CD4-positive, alpha-beta T cell (primary cell): ENCODE data around the gene ENTPD7. TPM values are rescaled to one million over a fixed set of nuclear protein-coding genes. Genes with fewer than 3 reads are reported as not detected.

ENCODE experiments used
- ATAC-seq: fragments of 200-7000 bp; cut with Tn5 transposase; one replicate; pipeline ENCODE4 v1.10.0; 2022; ENCODE audit warnings: mild to moderate bottlenecking; ENCODE audit not compliant: poor library complexity
- CTCF ChIA-PET: fragments of 350-600 bp; sonication (Branson Sonifier 250); formaldehyde crosslinking; loops from one replicate; lab custom pipeline; 2021; ENCODE audit warnings: antibody characterized with exemption, inconsistent platforms; lab: Charles Lee
- POLR2A ChIA-PET: fragments of 350-600 bp; sonication (Branson Sonifier 250); formaldehyde crosslinking; loops from one replicate; lab custom pipeline; 2021; ENCODE audit warnings: antibody characterized with exemption, inconsistent platforms; lab: Charles Lee
- DNase-seq, 14 experiments: peaks; one replicate each; pipeline ENCODE4 v3.0.0-alpha.2; 2013 to 2020; ENCODE audit warnings: mixed read lengths in 2 of 14
- H3K27ac ChIP-seq, 2 donors: one replicate each; pipeline versions ENCODE4 v1.5.1 to v1.7.0; 2013; ENCODE audit warnings: low read length in 2 of 2, low read depth in 1 of 2, mild to moderate bottlenecking in 1 of 2
- H3K27me3 ChIP-seq, 2 experiments: 1 replicate in 1 of 2; 2 replicates in 1 of 2; pipeline versions ENCODE4 v1.6.1 to v1.7.0; 2013; ENCODE audit warnings: low read length in 2 of 2, control low read depth in 1 of 2, mild to moderate bottlenecking in 1 of 2, moderate library complexity in 1 of 2; ENCODE audit not compliant: insufficient read depth in 2 of 2, control insufficient read depth in 1 of 2
- H3K36me3 ChIP-seq: one replicate; pipeline ENCODE4 v1.6.1; 2013; ENCODE audit warnings: low read length, control low read depth; ENCODE audit not compliant: insufficient read depth
- H3K4me1 ChIP-seq: one replicate; pipeline ENCODE4 v1.6.1; 2013; ENCODE audit warnings: low read length, control low read depth; ENCODE audit not compliant: insufficient read depth
- H3K4me3 ChIP-seq: one replicate; pipeline ENCODE4 v1.5.1; 2013; ENCODE audit warnings: mild to moderate bottlenecking, low read length, moderate library complexity
- H3K9me3 ChIP-seq, 2 experiments: 1 replicate in 1 of 2; 2 replicates in 1 of 2; pipeline versions ENCODE4 v1.6.1 to v1.7.0; 2013; ENCODE audit warnings: low read length in 2 of 2, mild to moderate bottlenecking in 2 of 2, control low read depth in 1 of 2, moderate library complexity in 1 of 2; ENCODE audit not compliant: control insufficient read depth in 1 of 2, insufficient read depth in 1 of 2
- H3K27ac Mint-ChIP-seq: one replicate; pipeline ENCODE4 v1.8.0; 2020; ENCODE audit warnings: mixed read lengths
- H3K27me3 Mint-ChIP-seq: one replicate; pipeline ENCODE4 v1.8.0; 2021; ENCODE audit warnings: mixed read lengths
- H3K36me3 Mint-ChIP-seq: one replicate; pipeline ENCODE4 v1.8.0; 2021; ENCODE audit warnings: low read depth, mixed read lengths
- H3K4me1 Mint-ChIP-seq: one replicate; pipeline ENCODE4 v1.8.0; 2021; ENCODE audit warnings: low read depth, mixed read lengths
- H3K4me3 Mint-ChIP-seq: one replicate; pipeline ENCODE4 v1.8.0; 2020; ENCODE audit warnings: mild to moderate bottlenecking, mixed read lengths
- H3K9me3 Mint-ChIP-seq: one replicate; pipeline ENCODE4 v1.8.0; 2020; ENCODE audit warnings: mixed read lengths
- intact Hi-C, 2 experiments: fragments of 100-400 bp; cut with DNase I in 1 of 2; cut with micrococcal nuclease in 1 of 2; formaldehyde crosslinking; loops; one replicate each; pipeline versions ENCODE4 v1.15.1 to v1.9.0; 2023 to 2025; cut with DNase I, micrococcal nuclease
- total RNA-seq, 174 experiments: library from RNA in 2 of 174; stranded (reverse) in 2 of 174; gene quantifications; one replicate each; pipeline ENCODE4 v1.2.3 and lab custom pipeline; 2021 to 2026
- TF ChIP-seq, protein P1 (sequence below): fragments of 200-600 bp; IDR thresholded peaks from one replicate; pipeline ENCODE4 v1.8.0; 2022; ENCODE audit warnings: antibody characterized with exemption, mild to moderate bottlenecking

ENTPD7 gene
- total RNA-seq, 2 experiments from 2014 or later, result 1.1 to 1.4 TPM

DNA sequence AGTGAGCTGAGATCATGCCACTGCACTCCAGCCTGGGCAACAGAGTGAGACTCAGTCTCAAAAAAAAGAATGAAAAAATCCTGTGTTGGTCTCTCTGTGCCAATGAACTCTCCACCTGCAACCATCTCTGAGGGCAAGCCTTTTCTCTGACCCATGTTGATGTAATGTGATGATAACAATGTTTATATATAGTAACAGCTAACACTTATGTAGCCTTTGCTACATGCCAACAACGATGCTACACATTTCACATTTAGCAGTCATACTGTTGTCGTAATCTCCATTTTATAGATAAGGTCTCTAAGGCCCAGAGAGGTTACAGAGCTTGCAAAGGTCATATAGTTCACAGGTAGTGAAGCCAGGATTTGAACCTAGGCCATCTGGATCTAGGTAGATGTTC lies 61.1 kb downstream of the ENTPD7 start:
- no peak overlapping the region for H3K27ac ChIP-seq
- ChIA-PET POLR2A (no interaction called here), CTCF (no interaction called here)
- Mint-ChIP-seq H3K4me1 (no peaks in the 10 kb centered on the region), H3K9me3 (no peaks in the 10 kb centered on the region), H3K4me3 (no peak overlapping the region), H3K27ac (no peak overlapping the region), H3K27me3 (no peaks in the 10 kb centered on the region), H3K36me3 (peaks cover 89% of the 10 kb centered on the region)
- no peaks in the 10 kb centered on the region for H3K4me1 ChIP-seq
- no peak overlapping the region for H3K4me3 ChIP-seq
- TF ChIP-seq, protein P1, sequence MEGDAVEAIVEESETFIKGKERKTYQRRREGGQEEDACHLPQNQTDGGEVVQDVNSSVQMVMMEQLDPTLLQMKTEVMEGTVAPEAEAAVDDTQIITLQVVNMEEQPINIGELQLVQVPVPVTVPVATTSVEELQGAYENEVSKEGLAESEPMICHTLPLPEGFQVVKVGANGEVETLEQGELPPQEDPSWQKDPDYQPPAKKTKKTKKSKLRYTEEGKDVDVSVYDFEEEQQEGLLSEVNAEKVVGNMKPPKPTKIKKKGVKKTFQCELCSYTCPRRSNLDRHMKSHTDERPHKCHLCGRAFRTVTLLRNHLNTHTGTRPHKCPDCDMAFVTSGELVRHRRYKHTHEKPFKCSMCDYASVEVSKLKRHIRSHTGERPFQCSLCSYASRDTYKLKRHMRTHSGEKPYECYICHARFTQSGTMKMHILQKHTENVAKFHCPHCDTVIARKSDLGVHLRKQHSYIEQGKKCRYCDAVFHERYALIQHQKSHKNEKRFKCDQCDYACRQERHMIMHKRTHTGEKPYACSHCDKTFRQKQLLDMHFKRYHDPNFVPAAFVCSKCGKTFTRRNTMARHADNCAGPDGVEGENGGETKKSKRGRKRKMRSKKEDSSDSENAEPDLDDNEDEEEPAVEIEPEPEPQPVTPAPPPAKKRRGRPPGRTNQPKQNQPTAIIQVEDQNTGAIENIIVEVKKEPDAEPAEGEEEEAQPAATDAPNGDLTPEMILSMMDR, result no peak
- H3K9me3 ChIP-seq, result no peaks in the 10 kb centered on the region
- H3K27me3 ChIP-seq, result no peaks in the 10 kb centered on the region
- intact Hi-C loops, result no loop called here
- H3K36me3 ChIP-seq, result peaks cover 89% of the 10 kb centered on the region
- ATAC-seq (no peak), DNase-seq (no peak)

DNA sequence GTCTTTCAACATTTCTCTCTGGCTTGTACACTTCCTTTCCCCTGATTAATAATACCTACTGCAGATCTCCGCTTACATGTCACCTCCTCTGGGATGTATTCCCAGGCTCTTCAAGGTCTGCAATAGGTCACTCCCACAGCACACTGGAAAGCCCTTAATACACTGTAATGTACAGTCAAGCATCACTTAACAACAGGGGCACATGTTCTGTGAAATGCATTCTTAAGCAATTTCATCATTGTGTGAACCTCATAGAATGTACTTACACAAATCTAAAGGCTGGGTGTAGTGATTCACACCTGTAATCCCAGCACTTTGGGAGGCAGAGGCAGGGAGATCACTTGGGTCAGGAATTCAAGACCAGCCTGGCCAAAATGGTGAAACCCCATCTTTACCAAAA lies 70.7 kb downstream of the ENTPD7 start:
- ChIA-PET POLR2A (no interaction called here), CTCF (no interaction called here)
- Histone ChIP-seq H3K36me3 (peaks cover 34% of the 10 kb centered on the region), H3K4me1 (peaks cover 26% of the 10 kb centered on the region), H3K9me3 (no peaks in the 10 kb centered on the region), H3K27me3 (no peaks in the 10 kb centered on the region), H3K27ac (no peak overlapping the region), H3K4me3 (no peak overlapping the region)
- ATAC-seq, result no peak
- Mint-ChIP-seq H3K27ac (peak overlapping the region; percentile 13), H3K4me1 (peaks cover 37% of the 10 kb centered on the region), H3K36me3 (peaks cover 59% of the 10 kb centered on the region), H3K4me3 (peak overlapping the region; percentile 16), H3K9me3 (no peaks in the 10 kb centered on the region), H3K27me3 (no peaks in the 10 kb centered on the region)
- intact Hi-C loops, result loop anchor here (2.0 to 10.0 kb wide), 8 partner anchors 68 to 1598 kb away; partner anchors contain the start of genes ERLIN1 (in 1 of the 2), HPS1 (in 1 of the 2), R3HCC1L (in 1 of the 2) and SLC25A28 (in 1 of the 2)
- no peak for DNase-seq
- TF ChIP-seq, protein P1, result no peak

DNA sequence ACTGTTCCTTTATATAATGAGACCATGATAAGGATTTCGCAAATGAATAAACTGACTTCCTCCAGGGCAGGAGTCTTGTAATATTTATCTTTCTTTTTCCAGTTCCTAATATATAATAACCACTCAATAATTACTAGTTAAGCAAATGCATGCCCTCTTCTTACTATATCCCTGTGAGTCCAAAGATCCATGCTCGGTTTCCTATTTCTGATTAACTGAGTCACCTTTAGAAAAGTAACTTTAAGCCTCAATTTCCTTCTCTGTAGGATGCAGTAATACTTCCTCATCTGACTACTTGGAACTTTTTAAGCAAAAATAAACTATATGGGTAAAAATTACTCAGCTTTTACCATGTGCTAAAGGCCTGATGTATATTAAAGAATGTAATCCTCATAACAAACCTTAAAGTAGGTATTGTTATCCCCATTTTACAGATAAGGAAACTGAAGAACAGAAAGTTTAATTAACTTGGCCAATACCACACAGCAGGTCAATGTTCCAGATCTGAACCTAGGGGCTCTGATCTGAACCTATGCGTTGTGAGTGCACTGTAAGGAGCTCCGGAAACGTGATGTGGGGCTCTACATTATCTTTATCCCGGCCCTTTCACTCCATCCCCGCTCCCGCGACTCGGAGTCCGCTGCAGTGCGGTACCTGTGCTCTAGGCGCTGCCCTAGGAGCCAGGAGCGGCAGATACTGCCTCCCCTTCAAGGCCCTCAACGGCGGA lies 72.2 kb downstream of the ENTPD7 start:
- no peaks in the 10 kb centered on the region for H3K9me3 Mint-ChIP-seq
- no peaks in the 10 kb centered on the region for H3K27me3 ChIP-seq
- no peaks in the 10 kb centered on the region for H3K9me3 ChIP-seq
- peaks cover 45% of the 10 kb centered on the region for H3K4me1 Mint-ChIP-seq
- ChIA-PET POLR2A (interaction anchor here (0.8 to 2.9 kb wide), 12 partner anchors 8 to 1597 kb away, joined by 3 to 57 read pairs (median 6); partner anchors contain the start of genes DNMBP, ENTPD7, GOT1 and HIF1AN), CTCF (interaction anchor here (1.4 to 2.5 kb wide), 3 partner anchors 11 to 295 kb away, joined by 6 to 7 read pairs (median 7); no protein-coding TSS in a partner anchor)
- DNase-seq (no peak), ATAC-seq (no peak)
- TF ChIP-seq, protein P1, result no peak
- intact Hi-C loops, result loop anchor here (2.0 to 10.0 kb wide), 8 partner anchors 69 to 1599 kb away; partner anchors contain the start of genes ERLIN1 (in 1 of the 2), HPS1 (in 1 of the 2), R3HCC1L (in 1 of the 2) and SLC25A28 (in 1 of the 2)
- peaks cover 57% of the 10 kb centered on the region for H3K36me3 Mint-ChIP-seq
- peaks cover 26% of the 10 kb centered on the region for H3K4me1 ChIP-seq
- H3K27ac Mint-ChIP-seq, result peak overlapping the region; percentile 91
- peaks cover 25% of the 10 kb centered on the region for H3K36me3 ChIP-seq
- H3K4me3 Mint-ChIP-seq, result peak overlapping the region; percentile 98
- H3K27ac ChIP-seq, result peak overlapping the region; percentile 86 to 87
- peak overlapping the region; percentile 82 for H3K4me3 ChIP-seq
- H3K27me3 Mint-ChIP-seq, result no peaks in the 10 kb centered on the region
